Measurements from ENCODE around the gene EIF6.

GRCh38 chr20:35300469-35301262 is 16.1 kb upstream of the EIF6 start:
- TF ChIP-seq CHD2 (IDR thresholded peaks at IDR 0.05; ENCODE audit: low read length) (no peak), HDAC2 (IDR thresholded peaks at IDR 0.05; ENCODE audit: borderline replicate concordance in 1 of 2, low read depth in 2 of 2, low read length in 2 of 2) (no peak), RXRA (IDR thresholded peaks at IDR 0.05; ENCODE audit: insufficient read depth, low read depth, low read length) (no peak), SP1 (IDR thresholded peaks at IDR 0.05; ENCODE audit: low read depth, low read length) (no peak), CTCF (IDR thresholded peaks at IDR 0.05; ENCODE audit: control extremely low read depth in 1 of 3, insufficient read depth in 1 of 3, low read depth in 1 of 3, low read length in 3 of 3) (no peak), TCF12 (IDR thresholded peaks at IDR 0.05; ENCODE audit: low read depth, low read length) (no peak), POLR2A (IDR thresholded peaks at IDR 0.05; ENCODE audit: control extremely low read depth in 1 of 2, low read depth in 2 of 2, low read length in 2 of 2) (no peak), NRF1 (IDR thresholded peaks at IDR 0.05; ENCODE audit: low read depth, low read length) (no peak), TAF1 (IDR thresholded peaks at IDR 0.05; ENCODE audit: low read depth, low read length) (no peak), SIN3A (conservative IDR thresholded peaks at IDR 0.05 in 1 of 2, IDR thresholded peaks at IDR 0.05 in 1 of 2; ENCODE audit: low read depth in 1 of 2, low read length in 2 of 2) (no peak), BCL11A (IDR thresholded peaks at IDR 0.05; ENCODE audit: low read depth in 2 of 2, low read length in 2 of 2) (no peak)

All from H1 (cell line).